HepG2 (cell line): ENCODE measurements around the gene AHCYL2.

Source experiments
- EP300 ChIP-seq, 3 experiments: sonication (generic) in 1 of 3; formaldehyde crosslinking in 1 of 3; IDR thresholded peaks; 2 replicates each; pipeline versions ENCODE4 v1.5.1 to v1.6.1; 2011 to 2020; ENCODE audit warnings: low read depth in 2 of 3, low read length in 2 of 3, borderline replicate concordance in 1 of 3, improper control_type of control experiment in 1 of 3, mild to moderate bottlenecking in 1 of 3, missing genetic modification reagents in 1 of 3, moderate library complexity in 1 of 3
- FOXM1 ChIP-seq: sonication (generic); formaldehyde crosslinking; IDR thresholded peaks from 2 replicates; pipeline ENCODE4 v1.5.0; 2020; ENCODE audit warnings: missing genetic modification reagents
- SUZ12 ChIP-seq: fragments of 150-350 bp; IDR thresholded peaks from 2 replicates; pipeline ENCODE4 v1.6.1; 2014; ENCODE audit warnings: low read depth, low read length
- ZKSCAN8 ChIP-seq: IDR thresholded peaks from 2 replicates; pipeline ENCODE4 v1.6.1; 2016; ENCODE audit warnings: borderline replicate concordance, missing genetic modification reagents, missing compliant biosample characterization
- ZSCAN30 ChIP-seq: sonication (generic); formaldehyde crosslinking; IDR thresholded peaks from 2 replicates; pipeline ENCODE4 v1.5.0; 2020; ENCODE audit warnings: mild to moderate bottlenecking, missing genetic modification reagents

DNA sequence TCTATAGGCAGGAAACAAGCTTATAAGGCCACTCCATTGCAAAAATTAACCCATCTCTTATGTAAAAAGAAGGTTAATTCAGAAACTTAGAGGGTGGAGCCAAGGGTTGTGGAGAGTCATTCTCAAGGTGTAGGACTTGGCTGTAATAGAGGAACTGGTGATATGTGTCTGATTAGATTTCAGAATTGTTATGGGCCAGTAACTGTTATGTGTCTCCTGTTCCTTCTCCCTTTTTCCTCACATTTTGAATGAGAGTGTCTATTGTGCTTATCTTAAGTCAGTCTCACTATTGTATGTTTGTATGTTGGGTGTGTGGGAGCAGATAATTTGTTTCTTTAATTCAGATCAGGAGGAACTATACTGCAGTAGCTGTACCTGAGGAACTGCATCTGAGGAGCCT is 49.1 kb downstream of the AHCYL2 start:
- TF ChIP-seq FOXM1 (CRISPR knock-in tag), result no peak
- TF ChIP-seq EP300 (IDR thresholded peaks at IDR 0.05; ENCODE audit: low read depth in 2 of 2, low read length in 2 of 2), result no peak
- TF ChIP-seq EP300 (CRISPR knock-in tag; IDR thresholded peaks at IDR 0.05; ENCODE audit: borderline replicate concordance), result no peak
- TF ChIP-seq ZSCAN30 (CRISPR knock-in tag), result no peak
- no peak for TF ChIP-seq ZKSCAN8
- no peak for TF ChIP-seq SUZ12
